K562 (cell line): ENCODE measurements around the gene FARP1. TPM values are rescaled to one million over a fixed set of nuclear protein-coding genes. Genes with fewer than 3 reads are reported as not detected.

Source experiments
- ATAC-seq: fragments of 200-7000 bp; cut with Tn5 transposase; 3 replicates; pipeline ENCODE4 v1.9.1; 2020; ENCODE audit warnings: moderate library complexity
- BruUV-seq: library from RNA; stranded (reverse); fragments of 400-500 nt; replicated peaks from 2 replicates; lab custom pipeline; 2021; lab: Mats Ljungman, UMichigan
- CTCF ChIA-PET: fragments of 300-600 bp; formaldehyde crosslinking; extraction: SDS; loops from one replicate; lab custom pipeline; 2021; ENCODE audit warnings: low intra/inter-chr PET ratio; lab: Yijun Ruan, JAX
- POLR2A ChIA-PET: fragments of 300-600, 350-650 bp; sonication (Branson Sonifier 250); formaldehyde crosslinking; extraction: SDS; loops from one replicate; lab custom pipeline; 2021; ENCODE audit warnings: antibody characterized with exemption, inconsistent platforms; lab: Yijun Ruan, JAX
- DNase-seq, 4 experiments: peaks; one replicate each; pipeline versions ENCODE4 v3.0.0 to v3.0.0-alpha.2; 2011 to 2018; ENCODE audit warnings: low spot score in 3 of 4, mixed read lengths in 3 of 4; ENCODE audit errors: extremely low read depth in 1 of 4
- FAIRE-seq: peaks from 2 replicates; lab custom pipeline; 2011; peaks lifted over from hg19 to GRCh38; lab: Jason Lieb, UNC
- H2AFZ ChIP-seq: 2 replicates; pipeline ENCODE4 v1.6.0; 2011; ENCODE audit warnings: low read depth, low read length, control low read depth, inconsistent platforms
- H3K27ac ChIP-seq: fragments of 200-600 bp; 3 replicates; pipeline ENCODE4 v1.8.0; 2011; ENCODE audit warnings: low read depth, mild to moderate bottlenecking, control low read depth, inconsistent platforms, low read length, moderate library complexity, mixed read lengths; ENCODE audit errors: extremely low read depth
- H3K27me3 ChIP-seq, 2 experiments: fragments of 300-600 bp in 1 of 2; 2 replicates in 1 of 2; 3 replicates in 1 of 2; pipeline versions ENCODE4 v1.6.0 to v1.8.0; 2011; ENCODE audit warnings: inconsistent platforms in 2 of 2, low read length in 2 of 2, mild to moderate bottlenecking in 1 of 2, mixed read lengths in 1 of 2, moderate library complexity in 1 of 2; ENCODE audit not compliant: control insufficient read depth in 2 of 2, insufficient read depth in 2 of 2
- H3K36me3 ChIP-seq: fragments of 300-600 bp; 3 replicates; pipeline ENCODE4 v1.8.0; 2011; ENCODE audit warnings: mild to moderate bottlenecking, low read length, inconsistent platforms; ENCODE audit not compliant: control insufficient read depth, insufficient read depth
- H3K4me1 ChIP-seq, 2 experiments: fragments of 200-600 bp in 1 of 2; replicated peaks in 1 of 2; 2 replicates in 1 of 2; 3 replicates in 1 of 2; pipeline versions ENCODE4 v1.5.1 to v1.8.0; 2011; ENCODE audit warnings: inconsistent platforms in 2 of 2, low read length in 2 of 2, mild to moderate bottlenecking in 1 of 2, mixed read lengths in 1 of 2, moderate library complexity in 1 of 2; ENCODE audit not compliant: control insufficient read depth in 2 of 2, insufficient read depth in 2 of 2
- H3K4me2 ChIP-seq: 2 replicates; pipeline ENCODE4 v1.6.1; 2011; ENCODE audit warnings: low read length, control low read depth, inconsistent platforms, mixed read lengths; ENCODE audit not compliant: insufficient read depth
- H3K4me3 ChIP-seq: fragments of 200-600 bp; sonication (generic), shearing (Covaris generic); 2 replicates; pipeline ENCODE4 v1.5.1; 2016; ENCODE audit warnings: control low read depth, inconsistent platforms
- H3K79me2 ChIP-seq: fragments of 200-600 bp; 3 replicates; pipeline ENCODE4 v1.8.0; 2011; ENCODE audit warnings: low read length, inconsistent platforms; ENCODE audit not compliant: control insufficient read depth, insufficient read depth
- H3K9ac ChIP-seq, 2 experiments: 2 replicates each; pipeline versions ENCODE4 v1.6.0 to v1.6.1; 2011; ENCODE audit warnings: low read depth in 2 of 2, low read length in 2 of 2, control low read depth in 1 of 2, inconsistent platforms in 1 of 2, mild to moderate bottlenecking in 1 of 2, mixed read lengths in 1 of 2; ENCODE audit not compliant: insufficient read depth in 1 of 2
- H3K9me1 ChIP-seq: one replicate; pipeline ENCODE4 v1.6.0; 2011; ENCODE audit warnings: inconsistent platforms, mild to moderate bottlenecking, low read length, moderate library complexity; ENCODE audit not compliant: control insufficient read depth, insufficient read depth
- H3K9me3 ChIP-seq: replicated peaks from 2 replicates; pipeline ENCODE4 v1.5.1; 2011; ENCODE audit warnings: low read depth, low read length, inconsistent platforms; ENCODE audit not compliant: control insufficient read depth, insufficient read depth
- H4K20me1 ChIP-seq: replicated peaks from 2 replicates; pipeline ENCODE4 v1.6.1; 2011; ENCODE audit warnings: low read length, inconsistent platforms, mixed read lengths; ENCODE audit not compliant: control insufficient read depth, insufficient read depth
- BCOR ChIP-seq: fragments of 450-650 bp; IDR thresholded peaks from 2 replicates; pipeline ENCODE4 v1.6.1; 2016
- CHD4 ChIP-seq: fragments of 200-600 bp; sonication (generic); IDR thresholded peaks from 3 replicates; pipeline ENCODE4 v1.6.1; 2012; ENCODE audit warnings: low read depth, mild to moderate bottlenecking, mixed read lengths, low read length, inconsistent platforms; ENCODE audit not compliant: insufficient read depth, insufficient replicate concordance, poor library complexity, severe bottlenecking
- EP300 ChIP-seq: IDR thresholded peaks from 2 replicates; pipeline ENCODE4 v1.6.1; 2012; ENCODE audit warnings: low read length, improper control_type of control experiment
- MAFF ChIP-seq: IDR thresholded peaks from 2 replicates; pipeline ENCODE4 v1.6.1; 2012; ENCODE audit warnings: low read length, improper control_type of control experiment
- PTTG1 ChIP-seq: fragments of 450-650 bp; IDR thresholded peaks from 2 replicates; pipeline ENCODE4 v1.6.1; 2016; ENCODE audit warnings: low read depth, mild to moderate bottlenecking, missing genetic modification characterization, missing compliant biosample characterization
- SIN3B ChIP-seq: fragments of 450-650 bp; IDR thresholded peaks from 2 replicates; pipeline ENCODE4 v1.6.1; 2017; ENCODE audit warnings: low read depth, mild to moderate bottlenecking, moderate library complexity
- ZNF140 ChIP-seq: fragments of 250-450 bp; sonication (Bioruptor Pico); IDR thresholded peaks from 2 replicates; pipeline ENCODE4 v1.8.0; 2021; ENCODE audit warnings: moderate library complexity, mild to moderate bottlenecking, inconsistent platforms
- ZNF146 ChIP-seq: IDR thresholded peaks from one replicate; pipeline ENCODE4 v1.6.1; 2018; ENCODE audit warnings: missing compliant biosample characterization; ENCODE audit not compliant: unreplicated experiment
- ZNF324 ChIP-seq: fragments of 250-450 bp; sonication (Bioruptor Pico); IDR thresholded peaks from 2 replicates; pipeline ENCODE4 v1.4.0; 2020; ENCODE audit warnings: mild to moderate bottlenecking
- ZNF668 ChIP-seq: fragments of 250-450 bp; sonication (Bioruptor Pico); IDR thresholded peaks from 2 replicates; pipeline ENCODE4 v1.8.0; 2022; ENCODE audit warnings: mild to moderate bottlenecking, inconsistent platforms
- WGBS: fragments of 100-300 bp; shearing (Covaris generic); methylation state at CpG from one replicate; pipeline ENCODE4 v1.1.6; 2016; ENCODE audit warnings: low coverage, mixed read lengths; ENCODE audit not compliant: insufficient coverage; ENCODE audit errors: missing lambda C conversion rate; 5-methylcytosine and 5-hydroxymethylcytosine counted together
- in situ Hi-C: fragments of 300-500 bp; cut with MboI; formaldehyde crosslinking; loops from 4 replicates; pipeline ENCODE4 v1.15.0; 2018; ENCODE audit warnings: inconsistent platforms, mixed read lengths
- intact Hi-C: fragments of 100-400 bp; cut with micrococcal nuclease; formaldehyde crosslinking; loops from 2 replicates; pipeline ENCODE4 v1.14.2; 2022
- polyA plus RNA-seq, 8 experiments: library from polyadenylated mRNA; depleted of rRNA in 4 of 8; stranded (reverse) in 5 of 8; unstranded in 3 of 8; fragments of >200 nt; fragmentation: Nextera tagmentation in 2 of 8; fragmentation: Illumina TruSeq in 1 of 8; extraction: Ambion mirVana in 2 of 8; extraction: Trizol in 1 of 8; gene quantifications; 2 replicates each; pipeline versions ENCODE4 v1.2.1 to v1.2.3, GENCODE V29; 2011 to 2014; ENCODE audit warnings: inconsistent platforms in 1 of 8, missing spikeins in 1 of 8
- total RNA-seq, 7 experiments: library from RNA; depleted of rRNA in 6 of 7; stranded (reverse); fragments of >200 nt in 6 of 7; fragmentation: Illumina TruSeq in 2 of 7; extraction: Trizol in 2 of 7; gene quantifications; 2 replicates each; pipeline versions ENCODE4 v1.2.1 to v1.2.3, GENCODE V29; 2011 to 2021; ENCODE audit warnings: low replicate concordance in 1 of 7
- TF ChIP-seq, protein P1 (sequence below): fragments of 450-650 bp; IDR thresholded peaks from 2 replicates; pipeline ENCODE4 v1.7.1; 2018; ENCODE audit warnings: mild to moderate bottlenecking, low read depth; ENCODE audit not compliant: partially characterized antibody
- TF ChIP-seq, protein P2 (sequence below), 2 experiments: fragments of 450-650 bp in 1 of 2; sonication (generic) in 1 of 2; formaldehyde crosslinking in 1 of 2; IDR thresholded peaks; 2 replicates each; pipeline versions ENCODE4 v1.7.1 to v1.9.0; 2016 to 2022; ENCODE audit warnings: inconsistent platforms in 1 of 2, mild to moderate bottlenecking in 1 of 2, missing genetic modification reagents in 1 of 2

The FARP1 gene
- total and polyA plus RNA-seq, 9 of the 15 experiments (the other 6 are each of a cell fraction or from before 2014, with no cell fraction given) = 0.03 to 0.29 (median 0.05) TPM; not detected in 3

DNA sequence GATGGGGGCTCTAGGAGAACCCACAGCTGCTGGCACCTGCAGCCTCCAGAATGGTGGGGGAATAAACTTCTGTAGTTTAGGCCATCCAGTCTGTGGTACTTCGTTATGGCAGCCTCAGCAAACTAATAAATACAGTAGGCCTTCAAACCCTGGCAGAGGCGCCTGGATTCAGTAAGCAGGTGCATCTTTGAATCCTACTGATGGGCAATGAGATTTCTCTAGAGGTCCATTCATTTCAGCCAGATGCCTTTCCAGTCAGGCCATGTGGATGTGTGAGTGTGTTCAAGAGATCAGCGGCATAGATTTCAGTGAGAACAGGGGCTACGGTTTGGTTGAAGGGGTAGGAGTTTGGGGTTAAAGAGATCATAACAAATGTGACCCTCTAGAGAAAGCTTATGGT is 217.7 kb downstream of the FARP1 start:
- Histone ChIP-seq H3K9me3 (no peaks in the 10 kb centered on the region), H3K27me3 (peaks cover 5 to 18% of the 10 kb centered on the region in 2 experiments; a peak in 4 of 5 replicates), H3K4me3 (no peak overlapping the region), H3K79me2 (no peaks in the 10 kb centered on the region), H3K36me3 (no peaks in the 10 kb centered on the region), H3K9me1 (no peaks in the 10 kb centered on the region), H3K27ac (no peak overlapping the region), H3K9ac (no peak overlapping the region), H3K4me2 (no peak overlapping the region), H4K20me1 (no peaks in the 10 kb centered on the region), H2AFZ (no peak overlapping the region), H3K4me1 (no peaks in the 10 kb centered on the region)
- no peak for ATAC-seq
- CTCF ChIA-PET = no interaction called here
- 0% methylated on average over 4 of the region's 4 CpGs for WGBS
- POLR2A ChIA-PET = no interaction called here
- no peak for DNase-seq
- FAIRE-seq = no peak
- intact Hi-C loops = no loop called here
- in situ Hi-C loops = no loop called here
- no TSS peak for BruUV-seq
- no peak for TF ChIP-seq EP300
- no peak for TF ChIP-seq ZNF146 (CRISPR knock-in tag)
- no peak for TF ChIP-seq ZNF140 (CRISPR knock-in tag)
- TF ChIP-seq PTTG1 (tag) = no peak
- TF ChIP-seq BCOR = no peak
- TF ChIP-seq, protein P1, sequence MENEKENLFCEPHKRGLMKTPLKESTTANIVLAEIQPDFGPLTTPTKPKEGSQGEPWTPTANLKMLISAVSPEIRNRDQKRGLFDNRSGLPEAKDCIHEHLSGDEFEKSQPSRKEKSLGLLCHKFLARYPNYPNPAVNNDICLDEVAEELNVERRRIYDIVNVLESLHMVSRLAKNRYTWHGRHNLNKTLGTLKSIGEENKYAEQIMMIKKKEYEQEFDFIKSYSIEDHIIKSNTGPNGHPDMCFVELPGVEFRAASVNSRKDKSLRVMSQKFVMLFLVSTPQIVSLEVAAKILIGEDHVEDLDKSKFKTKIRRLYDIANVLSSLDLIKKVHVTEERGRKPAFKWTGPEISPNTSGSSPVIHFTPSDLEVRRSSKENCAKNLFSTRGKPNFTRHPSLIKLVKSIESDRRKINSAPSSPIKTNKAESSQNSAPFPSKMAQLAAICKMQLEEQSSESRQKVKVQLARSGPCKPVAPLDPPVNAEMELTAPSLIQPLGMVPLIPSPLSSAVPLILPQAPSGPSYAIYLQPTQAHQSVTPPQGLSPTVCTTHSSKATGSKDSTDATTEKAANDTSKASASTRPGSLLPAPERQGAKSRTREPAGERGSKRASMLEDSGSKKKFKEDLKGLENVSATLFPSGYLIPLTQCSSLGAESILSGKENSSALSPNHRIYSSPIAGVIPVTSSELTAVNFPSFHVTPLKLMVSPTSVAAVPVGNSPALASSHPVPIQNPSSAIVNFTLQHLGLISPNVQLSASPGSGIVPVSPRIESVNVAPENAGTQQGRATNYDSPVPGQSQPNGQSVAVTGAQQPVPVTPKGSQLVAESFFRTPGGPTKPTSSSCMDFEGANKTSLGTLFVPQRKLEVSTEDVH = no peak
- TF ChIP-seq, protein P2, sequence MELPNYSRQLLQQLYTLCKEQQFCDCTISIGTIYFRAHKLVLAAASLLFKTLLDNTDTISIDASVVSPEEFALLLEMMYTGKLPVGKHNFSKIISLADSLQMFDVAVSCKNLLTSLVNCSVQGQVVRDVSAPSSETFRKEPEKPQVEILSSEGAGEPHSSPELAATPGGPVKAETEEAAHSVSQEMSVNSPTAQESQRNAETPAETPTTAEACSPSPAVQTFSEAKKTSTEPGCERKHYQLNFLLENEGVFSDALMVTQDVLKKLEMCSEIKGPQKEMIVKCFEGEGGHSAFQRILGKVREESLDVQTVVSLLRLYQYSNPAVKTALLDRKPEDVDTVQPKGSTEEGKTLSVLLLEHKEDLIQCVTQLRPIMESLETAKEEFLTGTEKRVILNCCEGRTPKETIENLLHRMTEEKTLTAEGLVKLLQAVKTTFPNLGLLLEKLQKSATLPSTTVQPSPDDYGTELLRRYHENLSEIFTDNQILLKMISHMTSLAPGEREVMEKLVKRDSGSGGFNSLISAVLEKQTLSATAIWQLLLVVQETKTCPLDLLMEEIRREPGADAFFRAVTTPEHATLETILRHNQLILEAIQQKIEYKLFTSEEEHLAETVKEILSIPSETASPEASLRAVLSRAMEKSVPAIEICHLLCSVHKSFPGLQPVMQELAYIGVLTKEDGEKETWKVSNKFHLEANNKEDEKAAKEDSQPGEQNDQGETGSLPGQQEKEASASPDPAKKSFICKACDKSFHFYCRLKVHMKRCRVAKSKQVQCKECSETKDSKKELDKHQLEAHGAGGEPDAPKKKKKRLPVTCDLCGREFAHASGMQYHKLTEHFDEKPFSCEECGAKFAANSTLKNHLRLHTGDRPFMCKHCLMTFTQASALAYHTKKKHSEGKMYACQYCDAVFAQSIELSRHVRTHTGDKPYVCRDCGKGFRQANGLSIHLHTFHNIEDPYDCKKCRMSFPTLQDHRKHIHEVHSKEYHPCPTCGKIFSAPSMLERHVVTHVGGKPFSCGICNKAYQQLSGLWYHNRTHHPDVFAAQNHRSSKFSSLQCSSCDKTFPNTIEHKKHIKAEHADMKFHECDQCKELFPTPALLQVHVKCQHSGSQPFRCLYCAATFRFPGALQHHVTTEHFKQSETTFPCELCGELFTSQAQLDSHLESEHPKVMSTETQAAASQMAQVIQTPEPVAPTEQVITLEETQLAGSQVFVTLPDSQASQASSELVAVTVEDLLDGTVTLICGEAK (IDR thresholded peaks at IDR 0.05) = no peak
- TF ChIP-seq, protein P2 (CRISPR knock-in tag; IDR thresholded peaks at IDR 0.05) = no peak
- TF ChIP-seq ZNF324 = no peak
- TF ChIP-seq ZNF668 (CRISPR knock-in tag) = no peak
- TF ChIP-seq MAFF = no peak
- TF ChIP-seq CHD4 = no peak
- no peak for TF ChIP-seq SIN3B
